ENCODE results near the gene NRG3. TPM values are rescaled to one million over a fixed set of nuclear protein-coding genes. Genes with fewer than 3 reads are reported as not detected.
"Not testable (repeated sequence)": the region's sequence is repeated elsewhere in the genome, so short reads cannot be mapped to it uniquely, and the experiment has no call there.

Gene NRG3
- total RNA-seq, 2 experiments from 2014 or later = not detected

- H3K36me3 Mint-ChIP-seq (ENCODE audit: low read depth); CTCF ChIA-PET; H3K27ac Mint-ChIP-seq; H3K9me3 Mint-ChIP-seq (ENCODE audit: low read depth); POLR2A ChIA-PET; DNase-seq; H3K4me3 Mint-ChIP-seq; H3K4me1 Mint-ChIP-seq; H3K27me3 Mint-ChIP-seq; ATAC-seq; intact Hi-C loops (cut with DNase I, micrococcal nuclease): not testable (repeated sequence)
These were observed 192.2 kb downstream of the NRG3 start for GRCh38 chr10:82067192-82067591.

GRCh38 chr10:82068501-82068900, 193.5 kb downstream of the NRG3 start:
- Mint-ChIP-seq H3K9me3 (ENCODE audit: low read depth) (peaks cover 5% of the 10 kb centered on the region), H3K27me3 (no peaks in the 10 kb centered on the region), H3K36me3 (ENCODE audit: low read depth) (no peaks in the 10 kb centered on the region), H3K27ac (no peak overlapping the region), H3K4me1 (no peaks in the 10 kb centered on the region), H3K4me3 (no peak overlapping the region)
- intact Hi-C loops (cut with DNase I, micrococcal nuclease) = no loop called here
- DNase-seq (no peak), ATAC-seq (no peak)
- ChIA-PET POLR2A (no interaction called here), CTCF (no interaction called here)

GRCh38 chr10:82071231-82071630, 196.2 kb downstream of the NRG3 start:
- no peaks in the 10 kb centered on the region for H3K27me3 Mint-ChIP-seq
- DNase-seq (no peak), ATAC-seq (no peak)
- H3K4me1 Mint-ChIP-seq = no peaks in the 10 kb centered on the region
- H3K9me3 Mint-ChIP-seq (ENCODE audit: low read depth) = peaks cover 2% of the 10 kb centered on the region
- POLR2A ChIA-PET = no interaction called here
- H3K27ac Mint-ChIP-seq = no peak overlapping the region
- H3K4me3 Mint-ChIP-seq = no peak overlapping the region
- CTCF ChIA-PET = interaction anchor here (1.1 kb wide), 1 partner anchor 12 kb away, joined by 3 read pairs; no protein-coding TSS in a partner anchor
- intact Hi-C loops (cut with DNase I, micrococcal nuclease) = no loop called here
- H3K36me3 Mint-ChIP-seq (ENCODE audit: low read depth) = no peaks in the 10 kb centered on the region

- H3K36me3 Mint-ChIP-seq (ENCODE audit: low read depth) = no peaks in the 10 kb centered on the region
- intact Hi-C loops (cut with DNase I, micrococcal nuclease) = no loop called here
- no peaks in the 10 kb centered on the region for H3K4me1 Mint-ChIP-seq
- ChIA-PET CTCF (interaction anchor here (1.1 kb wide), 1 partner anchor 11 kb away, joined by 3 read pairs; no protein-coding TSS in a partner anchor), POLR2A (no interaction called here)
- no peaks in the 10 kb centered on the region for H3K27me3 Mint-ChIP-seq
- ATAC-seq = no peak
- H3K4me3 Mint-ChIP-seq = no peak overlapping the region
- no peak for DNase-seq
- H3K9me3 Mint-ChIP-seq (ENCODE audit: low read depth) = peaks cover 2% of the 10 kb centered on the region
- no peak overlapping the region for H3K27ac Mint-ChIP-seq
These were observed 197.1 kb downstream of the NRG3 start for GRCh38 chr10:82072124-82072523.

- DNase-seq (no peak), ATAC-seq (no peak)
- ChIA-PET POLR2A (no interaction called here), CTCF (no interaction called here)
- H3K9me3 Mint-ChIP-seq (ENCODE audit: low read depth) = peaks cover 2% of the 10 kb centered on the region
- H3K4me1 Mint-ChIP-seq = no peaks in the 10 kb centered on the region
- intact Hi-C loops (cut with DNase I, micrococcal nuclease) = no loop called here
- H3K27me3 Mint-ChIP-seq = no peaks in the 10 kb centered on the region
- H3K4me3 Mint-ChIP-seq = no peak overlapping the region
- H3K27ac Mint-ChIP-seq = no peak overlapping the region
- no peaks in the 10 kb centered on the region for H3K36me3 Mint-ChIP-seq (ENCODE audit: low read depth)
These were observed 200.6 kb downstream of the NRG3 start for GRCh38 chr10:82075605-82076004.

- no peaks in the 10 kb centered on the region for H3K36me3 Mint-ChIP-seq (ENCODE audit: low read depth)
- no peak overlapping the region for H3K27ac Mint-ChIP-seq
- intact Hi-C loops (cut with DNase I, micrococcal nuclease) = no loop called here
- DNase-seq = no peak
- no peaks in the 10 kb centered on the region for H3K4me1 Mint-ChIP-seq
- ATAC-seq = no peak
- no peak overlapping the region for H3K4me3 Mint-ChIP-seq
- POLR2A ChIA-PET = no interaction called here
- H3K27me3 Mint-ChIP-seq = no peaks in the 10 kb centered on the region
- CTCF ChIA-PET = no interaction called here
- H3K9me3 Mint-ChIP-seq (ENCODE audit: low read depth) = no peaks in the 10 kb centered on the region
These were observed 209.5 kb downstream of the NRG3 start for GRCh38 chr10:82084496-82084895.

GRCh38 chr10:82084904-82085303, 209.9 kb downstream of the NRG3 start:
- Mint-ChIP-seq H3K4me3 (no peak overlapping the region), H3K27me3 (no peaks in the 10 kb centered on the region), H3K9me3 (ENCODE audit: low read depth) (no peaks in the 10 kb centered on the region), H3K36me3 (ENCODE audit: low read depth) (no peaks in the 10 kb centered on the region), H3K4me1 (no peaks in the 10 kb centered on the region), H3K27ac (no peak overlapping the region)
- POLR2A ChIA-PET = no interaction called here
- DNase-seq (no peak), ATAC-seq (no peak)
- CTCF ChIA-PET = no interaction called here
- intact Hi-C loops (cut with DNase I, micrococcal nuclease) = no loop called here

GRCh38 chr10:82089327-82089726, 214.3 kb downstream of the NRG3 start:
- peaks cover 2% of the 10 kb centered on the region for H3K9me3 Mint-ChIP-seq (ENCODE audit: low read depth)
- DNase-seq (no peak), ATAC-seq (no peak)
- H3K27me3 Mint-ChIP-seq = no peaks in the 10 kb centered on the region
- POLR2A ChIA-PET = no interaction called here
- H3K4me1 Mint-ChIP-seq = no peaks in the 10 kb centered on the region
- no peaks in the 10 kb centered on the region for H3K36me3 Mint-ChIP-seq (ENCODE audit: low read depth)
- CTCF ChIA-PET = no interaction called here
- H3K4me3 Mint-ChIP-seq = no peak overlapping the region
- intact Hi-C loops (cut with DNase I, micrococcal nuclease) = no loop called here
- H3K27ac Mint-ChIP-seq = no peak overlapping the region

GRCh38 chr10:82091413-82091812, 216.4 kb downstream of the NRG3 start:
- H3K4me1 Mint-ChIP-seq = no peaks in the 10 kb centered on the region
- intact Hi-C loops (cut with DNase I, micrococcal nuclease) = no loop called here
- H3K36me3 Mint-ChIP-seq (ENCODE audit: low read depth) = no peaks in the 10 kb centered on the region
- H3K4me3 Mint-ChIP-seq = no peak overlapping the region
- DNase-seq (no peak), ATAC-seq (no peak)
- CTCF ChIA-PET = no interaction called here
- no peaks in the 10 kb centered on the region for H3K27me3 Mint-ChIP-seq
- H3K27ac Mint-ChIP-seq = no peak overlapping the region
- POLR2A ChIA-PET = no interaction called here
- peaks cover 3% of the 10 kb centered on the region for H3K9me3 Mint-ChIP-seq (ENCODE audit: low read depth)

GRCh38 chr10:82092111-82092510, 217.1 kb downstream of the NRG3 start:
- Mint-ChIP-seq H3K4me1 (no peaks in the 10 kb centered on the region), H3K4me3 (no peak overlapping the region), H3K9me3 (ENCODE audit: low read depth) (peaks cover 5% of the 10 kb centered on the region), H3K27ac (no peak overlapping the region), H3K27me3 (no peaks in the 10 kb centered on the region), H3K36me3 (ENCODE audit: low read depth) (no peaks in the 10 kb centered on the region)
- intact Hi-C loops (cut with DNase I, micrococcal nuclease) = no loop called here
- POLR2A ChIA-PET = no interaction called here
- DNase-seq (no peak), ATAC-seq (no peak)
- CTCF ChIA-PET = no interaction called here

- Mint-ChIP-seq H3K36me3 (ENCODE audit: low read depth) (no peaks in the 10 kb centered on the region), H3K27me3 (no peaks in the 10 kb centered on the region), H3K9me3 (ENCODE audit: low read depth) (peaks cover 11% of the 10 kb centered on the region), H3K4me3 (no peak overlapping the region), H3K4me1 (no peaks in the 10 kb centered on the region), H3K27ac (no peak overlapping the region)
- DNase-seq (no peak), ATAC-seq (no peak)
- POLR2A ChIA-PET = no interaction called here
- intact Hi-C loops (cut with DNase I, micrococcal nuclease) = no loop called here
- CTCF ChIA-PET = no interaction called here
These were observed 249.7 kb downstream of the NRG3 start for GRCh38 chr10:82124713-82125112.

- CTCF ChIA-PET = no interaction called here
- no peaks in the 10 kb centered on the region for H3K36me3 Mint-ChIP-seq (ENCODE audit: low read depth)
- intact Hi-C loops (cut with DNase I, micrococcal nuclease) = no loop called here
- ATAC-seq (no peak), DNase-seq (no peak)
- no peaks in the 10 kb centered on the region for H3K4me1 Mint-ChIP-seq
- peaks cover 9% of the 10 kb centered on the region for H3K9me3 Mint-ChIP-seq (ENCODE audit: low read depth)
- no peaks in the 10 kb centered on the region for H3K27me3 Mint-ChIP-seq
- no peak overlapping the region for H3K27ac Mint-ChIP-seq
- POLR2A ChIA-PET = no interaction called here
- H3K4me3 Mint-ChIP-seq = no peak overlapping the region
These were observed 253.5 kb downstream of the NRG3 start for GRCh38 chr10:82128527-82128926.

GRCh38 chr10:82136103-82136502, 261.1 kb downstream of the NRG3 start:
- Mint-ChIP-seq H3K9me3 (ENCODE audit: low read depth) (peaks cover 14% of the 10 kb centered on the region), H3K4me3 (no peak overlapping the region), H3K4me1 (no peaks in the 10 kb centered on the region), H3K36me3 (ENCODE audit: low read depth) (no peaks in the 10 kb centered on the region), H3K27ac (no peak overlapping the region), H3K27me3 (no peaks in the 10 kb centered on the region)
- intact Hi-C loops (cut with DNase I, micrococcal nuclease) = no loop called here
- CTCF ChIA-PET = no interaction called here
- no peak for DNase-seq
- ATAC-seq = no peak
- POLR2A ChIA-PET = no interaction called here

Data from activated CD4-positive, alpha-beta T cell treated with anti-CD3 and anti-CD28 coated beads for 36 hours (primary cell).